Subcutaneous adipose tissue (tissue), 4 donors: ENCODE results near the gene ZNF630. TPM values are rescaled to one million over a fixed set of nuclear protein-coding genes. Genes with fewer than 3 reads are reported as not detected.

ENCODE experiments used
- CTCF ChIP-seq: fragments of 450-650 bp; IDR thresholded peaks from one replicate; pipeline ENCODE4 v1.5.1; 2016; ENCODE audit warnings: low read depth, mild to moderate bottlenecking, control low read depth, antibody characterized with exemption, moderate library complexity
- total RNA-seq, 4 donors: library from RNA; depleted of rRNA; stranded (reverse); fragments of >200 nt; gene quantifications; one replicate each; pipeline ENCODE4 v1.1.0, GENCODE V29; 2016

ZNF630 gene
- total RNA-seq, result 1 to 10 TPM in 3 of 4 donors, under 1 TPM in 1; 0.65 to 4.0 (median 2.8) TPM

GRCh38 chrX:48071064-48071985, at the start of gene ZNF630:
TSS of gene ZNF630 (minus strand) at chrX:48071640. CDS start at chrX:48066886, 4,754 bp downstream.
- TF ChIP-seq CTCF, result no peak

- no peak for TF ChIP-seq CTCF
These were observed 36.3 kb upstream of the ZNF630 start for GRCh38 chrX:48107717-48108116.

- no peak for TF ChIP-seq CTCF
These were observed 31.5 kb upstream of the ZNF630 start for GRCh38 chrX:48102874-48103374.

- TF ChIP-seq CTCF, result no peak
These were observed 30.0 kb upstream of the ZNF630 start for GRCh38 chrX:48101443-48101842.

GRCh38 chrX:48090123-48090522, 18.7 kb upstream of the ZNF630 start:
- TF ChIP-seq CTCF, result no peak

- no peak for TF ChIP-seq CTCF
These were observed 14.6 kb upstream of the ZNF630 start for GRCh38 chrX:48086082-48086481.

- TF ChIP-seq CTCF, result no peak
These were observed 12.3 kb upstream of the ZNF630 start for GRCh38 chrX:48083706-48084105.
